ENCODE measurements around the gene PTPN14. TPM values are rescaled to one million over a fixed set of nuclear protein-coding genes. Genes with fewer than 3 reads are reported as not detected.

PTPN14 gene
- total RNA-seq, 1 experiment from 2014 or later = 209 TPM

GRCh38 chr1:214542275-214543199, 8.9 kb downstream of the PTPN14 start:
- ChIA-PET POLR2A (no interaction called here), CTCF (interaction anchor here (0.6 kb wide), 1 partner anchor 165 kb away, joined by 3 read pairs; no protein-coding TSS in a partner anchor)
- peak; percentile 40; the same call in 1 of the 2 replicates for ATAC-seq
- no peaks in the 10 kb centered on the region for H3K9me3 ChIP-seq (ENCODE audit: control insufficient read depth, insufficient read depth, low read depth, low read length)
- H3K27ac ChIP-seq (ENCODE audit: low read length) = peak overlapping the region; percentile 15; the same call in 1 of the 2 replicates
- TF ChIP-seq TCF7L2 (IDR thresholded peaks at IDR 0.05; ENCODE audit: low read depth, low read length) = no peak
- TF ChIP-seq CTCF (IDR thresholded peaks at IDR 0.05) = no peak
- no peak for TF ChIP-seq REST (IDR thresholded peaks at IDR 0.05; ENCODE audit: insufficient read depth in 1 of 2, low read depth in 2 of 2, low read length in 1 of 2)
- TF ChIP-seq POLR2AphosphoS5 (IDR thresholded peaks at IDR 0.05; ENCODE audit: low read depth, low read length) = no peak
- TF ChIP-seq SIN3A (IDR thresholded peaks at IDR 0.05; ENCODE audit: borderline replicate concordance, insufficient read depth, low read depth, low read length) = no peak
- intact Hi-C loops (cut with micrococcal nuclease; ENCODE audit: unreplicated experiment) (no loop called here), in situ Hi-C loops (cut with HindIII; ENCODE audit: low pct_unique_long_range_greater_than_20kb, low sequenced_read_pairs) (no loop called here)
- H3K27me3 ChIP-seq (ENCODE audit: control insufficient read depth, insufficient read depth, low read length) = no peaks in the 10 kb centered on the region
- H3K36me3 ChIP-seq (ENCODE audit: control insufficient read depth, insufficient read depth, low read length) = no peaks in the 10 kb centered on the region
- TSS peak; percentile 0 for BruUV-seq (replicated peaks)
- no peak for DNase-seq (ENCODE audit: low read depth, low spot score)
- H3K4me3 ChIP-seq (ENCODE audit: low read depth in 2 of 2, low read length in 2 of 2) = no peak overlapping the region
- peaks cover 94% of the 10 kb centered on the region for H3K4me1 ChIP-seq (ENCODE audit: control insufficient read depth, insufficient read depth, low read length)

- TF ChIP-seq SIN3A (IDR thresholded peaks at IDR 0.05; ENCODE audit: borderline replicate concordance, insufficient read depth, low read depth, low read length) (no peak), CTCF (IDR thresholded peaks at IDR 0.05) (no peak), TCF7L2 (IDR thresholded peaks at IDR 0.05; ENCODE audit: low read depth, low read length) (no peak), POLR2AphosphoS5 (IDR thresholded peaks at IDR 0.05; ENCODE audit: low read depth, low read length) (no peak), REST (IDR thresholded peaks at IDR 0.05; ENCODE audit: insufficient read depth in 1 of 2, low read depth in 2 of 2, low read length in 1 of 2) (no peak)
- ChIA-PET POLR2A (no interaction called here), CTCF (no interaction called here)
- H3K27ac ChIP-seq (ENCODE audit: low read length) = no peak overlapping the region
- no peak for ATAC-seq
- no peaks in the 10 kb centered on the region for H3K27me3 ChIP-seq (ENCODE audit: control insufficient read depth, insufficient read depth, low read length)
- DNase-seq (ENCODE audit: low read depth, low spot score) = no peak
- H3K36me3 ChIP-seq (ENCODE audit: control insufficient read depth, insufficient read depth, low read length) = no peaks in the 10 kb centered on the region
- no TSS peak for BruUV-seq (replicated peaks)
- H3K4me1 ChIP-seq (ENCODE audit: control insufficient read depth, insufficient read depth, low read length) = peaks cover 93% of the 10 kb centered on the region
- intact Hi-C loops (cut with micrococcal nuclease; ENCODE audit: unreplicated experiment) (no loop called here), in situ Hi-C loops (cut with HindIII; ENCODE audit: low pct_unique_long_range_greater_than_20kb, low sequenced_read_pairs) (no loop called here)
- H3K4me3 ChIP-seq (ENCODE audit: low read depth in 2 of 2, low read length in 2 of 2) = no peak overlapping the region
- no peaks in the 10 kb centered on the region for H3K9me3 ChIP-seq (ENCODE audit: control insufficient read depth, insufficient read depth, low read depth, low read length)
Measured at GRCh38 chr1:214541693-214542092, 9.7 kb downstream of the PTPN14 start.

Data from Panc1 (cell line).